ENCODE data around the gene LAPTM5.

LAPTM5 gene

GRCh38 chr1:30754684-30755171, 2.8 kb downstream of the LAPTM5 start:
- no peak for DNase-seq

- no peak for DNase-seq
These were observed 3.9 kb downstream of the LAPTM5 start for GRCh38 chr1:30753660-30754123.

- no peak for DNase-seq
These were observed 4.5 kb downstream of the LAPTM5 start for GRCh38 chr1:30753118-30753517.

GRCh38 chr1:30752651-30752908, 5.0 kb downstream of the LAPTM5 start:
- DNase-seq = no peak

- DNase-seq = no peak
These were observed 5.5 kb downstream of the LAPTM5 start for GRCh38 chr1:30751830-30752650.

GRCh38 chr1:30750731-30751291, 6.8 kb downstream of the LAPTM5 start:
- DNase-seq = peak; percentile 83

- no peak for DNase-seq
These were observed 7.6 kb downstream of the LAPTM5 start for GRCh38 chr1:30749691-30750583.

- peak; percentile 14 for DNase-seq
These were observed 8.7 kb downstream of the LAPTM5 start for GRCh38 chr1:30748699-30749401.

GRCh38 chr1:30748098-30748698, 9.4 kb downstream of the LAPTM5 start:
- peak; percentile 76 for DNase-seq

GRCh38 chr1:30747033-30748008, 10.3 kb downstream of the LAPTM5 start:
- no peak for DNase-seq

GRCh38 chr1:30746212-30747032, 11.2 kb downstream of the LAPTM5 start:
- no peak for DNase-seq

- DNase-seq = no peak
These were observed 11.8 kb downstream of the LAPTM5 start for GRCh38 chr1:30745834-30746208.

- no peak for DNase-seq
These were observed 12.3 kb downstream of the LAPTM5 start for GRCh38 chr1:30745156-30745833.

- DNase-seq = no peak
These were observed 13.4 kb downstream of the LAPTM5 start for GRCh38 chr1:30744060-30744756.

GRCh38 chr1:30743584-30744059, 14.0 kb downstream of the LAPTM5 start:
- DNase-seq = peak; percentile 53

- DNase-seq = no peak
These were observed 14.5 kb downstream of the LAPTM5 start for GRCh38 chr1:30742963-30743559.

GRCh38 chr1:30742300-30742962, 15.1 kb downstream of the LAPTM5 start:
- no peak for DNase-seq

All from NCI-H1436 (cell line).